ENCODE results near the gene YJEFN3. TPM values are rescaled to one million over a fixed set of nuclear protein-coding genes. Genes with fewer than 3 reads are reported as not detected.

The YJEFN3 gene
- total and polyA plus RNA-seq, 10 of the 15 experiments (the other 5 are each of a cell fraction or from before 2014, with no cell fraction given): 0.05 to 6.9 (median 3.5) TPM

GRCh38 chr19:19546751-19547162 is 18.0 kb downstream of the YJEFN3 start:
- H3K4me3 ChIP-seq: no peak overlapping the region
- no peaks in the 10 kb centered on the region for H3K9me3 ChIP-seq (replicated peaks; ENCODE audit: control insufficient read depth, insufficient read depth, low read length)
- ATAC-seq (no peak), DNase-seq (ENCODE audit: low read depth, low spot score) (no peak), FAIRE-seq (no peak)
- CTCF ChIA-PET: interaction anchor here (0.8 to 1.0 kb wide), 2 partner anchors 15 to 102 kb away, joined by 3 to 4 read pairs; no protein-coding TSS in a partner anchor
- no peak overlapping the region for H2AFZ ChIP-seq (ENCODE audit: control insufficient read depth, low read depth, low read length)
- no peak overlapping the region for H3K27ac ChIP-seq (ENCODE audit: control insufficient read depth, insufficient read depth)
- in situ Hi-C loops (cut with MboI) (loop anchor here (25.0 kb wide), 4 partner anchors 866 to 1491 kb away; partner anchors contain the start of genes ZNF66 and ZNF737), intact Hi-C loops (cut with micrococcal nuclease; ENCODE audit: unreplicated experiment) (no loop called here)
- no peak overlapping the region for H3K4me2 ChIP-seq (ENCODE audit: control insufficient read depth, insufficient read depth)
- SMC1A ChIA-PET (ENCODE audit: uncharacterized antibody, unreplicated experiment): interaction anchor here (1.2 kb wide), 1 partner anchor 14 kb away, joined by 3 read pairs; no protein-coding TSS in a partner anchor
- H3K4me1 ChIP-seq (ENCODE audit: control insufficient read depth, insufficient read depth, low read length): no peaks in the 10 kb centered on the region
- 50% methylated on average over 19 of the region's 19 CpGs for WGBS (ENCODE audit: insufficient coverage, insufficient replicate concordance, low lambda C conversion rate, missing lambda C conversion rate)
- H3K9ac ChIP-seq (ENCODE audit: control insufficient read depth, insufficient read depth, low read length): no peak overlapping the region
- no peaks in the 10 kb centered on the region for H3K79me2 ChIP-seq (ENCODE audit: control insufficient read depth, insufficient read depth, low read length)
- H4K20me1 ChIP-seq (ENCODE audit: control insufficient read depth, insufficient read depth): no peaks in the 10 kb centered on the region
- BruUV-seq (replicated peaks): no TSS peak
- RAD21 ChIA-PET (ENCODE audit: unreplicated experiment): interaction anchor here (1.4 kb wide), 1 partner anchor 15 kb away, joined by 3 read pairs; no protein-coding TSS in a partner anchor
- no peaks in the 10 kb centered on the region for H3K36me3 ChIP-seq (ENCODE audit: control insufficient read depth in 2 of 2, insufficient read depth in 2 of 2, low read length in 1 of 2)
- no peaks in the 10 kb centered on the region for H3K27me3 ChIP-seq (replicated peaks in 1 of 2; ENCODE audit: control insufficient read depth in 2 of 2, insufficient read depth in 2 of 2, low read length in 1 of 2)
- POLR2A ChIA-PET: interaction anchor here (0.6 kb wide), 1 partner anchor 16 kb away, joined by 4 read pairs; no protein-coding TSS in a partner anchor
- TF ChIP-seq ZBTB33 (IDR thresholded peaks at IDR 0.05) (no peak), BACH1 (IDR thresholded peaks at IDR 0.05; ENCODE audit: borderline replicate concordance) (no peak), SMAD1 (IDR thresholded peaks at IDR 0.05; ENCODE audit: low read depth, partially characterized antibody) (no peak), NFXL1 (IDR thresholded peaks at IDR 0.05; ENCODE audit: borderline replicate concordance) (no peak), CREB1 (IDR thresholded peaks at IDR 0.05; ENCODE audit: low read depth) (no peak), IRF4 (IDR thresholded peaks at IDR 0.05; ENCODE audit: low read depth, low read length) (no peak), BCLAF1 (IDR thresholded peaks at IDR 0.05) (no peak), POU2F2 (IDR thresholded peaks at IDR 0.05; ENCODE audit: borderline replicate concordance, low read depth, low read length) (no peak), PML (IDR thresholded peaks at IDR 0.05; ENCODE audit: low read length) (no peak), ZNF217 (IDR thresholded peaks at IDR 0.05) (no peak), PKNOX1 (IDR thresholded peaks at IDR 0.05) (no peak), LARP7 (IDR thresholded peaks at IDR 0.05) (no peak), SMARCA5 (IDR thresholded peaks at IDR 0.05) (no peak), PAX5 (IDR thresholded peaks at IDR 0.05; ENCODE audit: borderline replicate concordance, low read depth, low read length) (no peak), RBBP5 (conservative IDR thresholded peaks at IDR 0.05) (no peak), TCF7 (IDR thresholded peaks at IDR 0.05; ENCODE audit: borderline replicate concordance) (no peak), ZNF592 (IDR thresholded peaks at IDR 0.05) (no peak)

Data from GM12878 (cell line).